OCI-LY3 (cell line): Measurements from ENCODE around the gene EPSTI1.

Experiments
- CTCF ChIP-seq: fragments of 200-600, 300-600 bp; sonication (generic); IDR thresholded peaks from 2 replicates; pipeline ENCODE4 v1.5.1; 2014; ENCODE audit warnings: antibody characterized with exemption, low read length, low read depth
- EZH2phosphoT487 ChIP-seq: fragments of 200-600 bp; shearing (Covaris generic); IDR thresholded peaks from 2 replicates; pipeline ENCODE4 v1.6.1; 2018; ENCODE audit warnings: antibody characterized with exemption, mixed run types, low read depth

DNA sequence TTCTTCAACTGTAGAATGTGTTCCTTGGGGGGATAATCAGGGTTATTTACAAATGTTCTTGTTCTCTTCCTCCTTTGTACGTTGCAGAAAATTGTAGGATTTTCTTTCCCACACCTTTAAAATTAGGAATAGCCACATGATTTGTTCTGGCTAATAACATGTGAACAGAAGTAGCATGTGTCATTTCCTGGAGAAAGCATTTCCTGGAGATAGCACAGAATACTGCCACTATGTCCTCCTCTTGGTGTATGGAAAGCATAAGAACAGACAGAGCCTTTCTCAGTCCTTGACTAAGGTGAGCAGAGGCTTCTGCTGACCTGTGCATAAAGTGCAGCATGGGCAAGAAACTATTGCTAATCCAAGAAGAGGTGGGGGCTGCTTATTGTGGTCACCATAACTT lies 108.9 kb downstream of the EPSTI1 start:
- no peak for TF ChIP-seq CTCF
- TF ChIP-seq EZH2phosphoT487 = no peak
